Retinal pigment epithelial cell (primary cell): ENCODE data around the gene JTB.

Experiments
- DNase-seq: peaks from one replicate; pipeline ENCODE4 v3.0.0-alpha.2; 2010; ENCODE audit warnings: low read depth
- H3K4me3 ChIP-seq: 2 replicates; pipeline ENCODE4 v1.5.1; 2011; ENCODE audit warnings: mild to moderate bottlenecking, low read length, control low read depth, moderate library complexity
- TF ChIP-seq, protein P1 (sequence below): conservative IDR thresholded peaks from 2 replicates; pipeline ENCODE4 v1.5.1; 2011; ENCODE audit warnings: low read depth, low read length, control low read depth, inconsistent platforms

Gene JTB

DNA sequence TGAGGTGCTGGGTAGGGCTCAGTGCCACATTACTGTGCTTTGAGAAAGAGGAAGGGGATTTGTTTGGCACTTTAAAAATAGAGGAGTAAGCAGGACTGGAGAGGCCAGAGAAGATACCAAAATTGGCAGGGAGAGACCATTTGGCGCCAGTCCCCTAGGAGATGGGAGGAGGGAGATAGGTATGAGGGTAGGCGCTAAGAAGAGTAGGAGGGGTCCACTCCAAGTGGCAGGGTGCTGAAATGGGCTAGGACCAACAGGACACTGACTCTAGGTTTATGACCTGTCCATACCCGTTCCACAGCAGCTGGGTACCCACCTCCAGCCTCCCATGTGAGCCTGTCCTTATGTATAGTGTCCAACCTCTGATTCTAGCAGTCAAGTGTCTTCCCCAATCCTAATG is 18.0 kb downstream of the JTB start:
- TF ChIP-seq, protein P1, sequence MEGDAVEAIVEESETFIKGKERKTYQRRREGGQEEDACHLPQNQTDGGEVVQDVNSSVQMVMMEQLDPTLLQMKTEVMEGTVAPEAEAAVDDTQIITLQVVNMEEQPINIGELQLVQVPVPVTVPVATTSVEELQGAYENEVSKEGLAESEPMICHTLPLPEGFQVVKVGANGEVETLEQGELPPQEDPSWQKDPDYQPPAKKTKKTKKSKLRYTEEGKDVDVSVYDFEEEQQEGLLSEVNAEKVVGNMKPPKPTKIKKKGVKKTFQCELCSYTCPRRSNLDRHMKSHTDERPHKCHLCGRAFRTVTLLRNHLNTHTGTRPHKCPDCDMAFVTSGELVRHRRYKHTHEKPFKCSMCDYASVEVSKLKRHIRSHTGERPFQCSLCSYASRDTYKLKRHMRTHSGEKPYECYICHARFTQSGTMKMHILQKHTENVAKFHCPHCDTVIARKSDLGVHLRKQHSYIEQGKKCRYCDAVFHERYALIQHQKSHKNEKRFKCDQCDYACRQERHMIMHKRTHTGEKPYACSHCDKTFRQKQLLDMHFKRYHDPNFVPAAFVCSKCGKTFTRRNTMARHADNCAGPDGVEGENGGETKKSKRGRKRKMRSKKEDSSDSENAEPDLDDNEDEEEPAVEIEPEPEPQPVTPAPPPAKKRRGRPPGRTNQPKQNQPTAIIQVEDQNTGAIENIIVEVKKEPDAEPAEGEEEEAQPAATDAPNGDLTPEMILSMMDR = no peak
- no peak overlapping the region for H3K4me3 ChIP-seq
- no peak for DNase-seq

DNA sequence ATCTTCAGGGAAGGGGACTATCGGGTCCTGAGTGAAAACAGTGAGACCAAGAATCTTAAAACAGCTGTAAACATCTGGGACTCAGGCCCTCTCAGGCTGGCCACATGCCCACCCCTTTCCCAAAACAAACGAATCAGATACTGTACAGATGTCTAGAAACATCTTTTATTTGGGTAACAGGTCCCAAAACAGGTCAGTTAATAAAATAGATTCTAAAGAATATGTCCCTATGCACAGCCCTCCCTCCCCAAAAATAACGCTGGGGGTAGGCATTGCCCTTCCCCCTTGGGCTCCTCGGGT is 18.6 kb downstream of the JTB start:
- TF ChIP-seq, protein P1 = no peak
- peak overlapping the region; percentile 26 for H3K4me3 ChIP-seq
- DNase-seq = no peak

DNA sequence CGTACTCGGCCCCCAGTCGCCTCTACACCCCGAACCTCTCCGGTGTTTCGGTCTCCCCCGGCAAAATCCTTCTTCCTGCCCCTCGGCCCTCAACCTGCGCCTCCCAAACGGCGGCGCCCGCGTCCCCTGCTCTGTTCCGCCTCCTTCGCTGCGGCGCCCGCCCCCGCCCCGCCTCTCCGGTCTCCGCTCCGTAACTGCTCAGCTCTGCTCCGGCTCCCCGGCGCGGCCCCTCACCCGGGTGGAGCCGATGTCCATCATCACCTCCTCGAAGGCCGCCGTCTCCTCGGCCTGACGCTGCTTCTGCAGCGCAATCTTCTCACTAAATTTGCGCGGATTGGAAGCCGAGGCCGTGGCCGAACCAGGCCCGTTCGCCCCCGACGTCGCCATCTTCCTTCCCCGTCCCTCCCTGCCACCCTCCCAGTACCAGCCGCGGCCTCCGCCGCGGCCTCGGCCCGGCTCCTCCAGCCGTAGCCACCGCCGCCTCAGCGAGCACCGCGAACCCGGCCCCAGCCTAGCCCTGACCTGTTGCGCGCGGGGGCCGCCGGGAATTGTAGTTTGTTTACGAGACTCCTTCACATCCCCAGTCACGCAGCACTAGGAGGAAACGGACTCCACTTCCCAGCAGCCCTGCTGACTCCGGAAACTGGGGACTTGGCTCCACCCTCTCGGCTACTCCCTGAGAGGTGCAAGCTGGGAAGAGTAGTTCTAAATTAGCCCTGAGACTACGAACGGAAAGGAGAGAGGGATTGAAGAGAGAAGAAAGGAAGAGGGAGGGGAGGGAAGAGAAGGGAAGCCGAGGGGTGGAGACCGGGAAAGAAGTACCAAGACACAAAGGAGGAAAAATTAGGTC is 19.1 kb downstream of the JTB start, which contains the start of gene CRTC2:
Gene CRTC2, minus strand, starts transcription at position 502 of the 850 bp plus-strand sequence. Its CDS starts 115 bp downstream, at position 387.
- peak; percentile 96 for DNase-seq
- TF ChIP-seq, protein P1 = no peak
- peak within 1 kb of the TSS; percentile 94 for H3K4me3 ChIP-seq

DNA sequence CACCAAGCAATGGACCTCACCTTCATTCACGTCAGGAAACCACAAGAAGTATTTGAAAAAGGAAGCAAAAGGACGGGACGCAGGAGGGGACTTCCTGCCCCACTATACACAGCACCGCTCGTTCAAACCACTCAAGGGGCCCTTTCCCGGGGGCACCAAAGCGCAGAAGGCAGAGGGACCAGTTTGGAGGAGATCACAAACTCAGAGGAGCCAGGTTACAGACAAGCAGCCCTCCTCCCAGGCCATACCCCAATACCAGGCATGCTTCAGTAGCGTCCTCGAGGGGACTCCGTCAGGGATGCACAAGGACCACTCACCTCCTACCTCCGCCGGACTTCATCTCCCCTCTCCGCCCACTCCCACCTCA is 19.7 kb downstream of the JTB start:
- H3K4me3 ChIP-seq = peak overlapping the region; percentile 94
- TF ChIP-seq, protein P1 = no peak
- no peak for DNase-seq

DNA sequence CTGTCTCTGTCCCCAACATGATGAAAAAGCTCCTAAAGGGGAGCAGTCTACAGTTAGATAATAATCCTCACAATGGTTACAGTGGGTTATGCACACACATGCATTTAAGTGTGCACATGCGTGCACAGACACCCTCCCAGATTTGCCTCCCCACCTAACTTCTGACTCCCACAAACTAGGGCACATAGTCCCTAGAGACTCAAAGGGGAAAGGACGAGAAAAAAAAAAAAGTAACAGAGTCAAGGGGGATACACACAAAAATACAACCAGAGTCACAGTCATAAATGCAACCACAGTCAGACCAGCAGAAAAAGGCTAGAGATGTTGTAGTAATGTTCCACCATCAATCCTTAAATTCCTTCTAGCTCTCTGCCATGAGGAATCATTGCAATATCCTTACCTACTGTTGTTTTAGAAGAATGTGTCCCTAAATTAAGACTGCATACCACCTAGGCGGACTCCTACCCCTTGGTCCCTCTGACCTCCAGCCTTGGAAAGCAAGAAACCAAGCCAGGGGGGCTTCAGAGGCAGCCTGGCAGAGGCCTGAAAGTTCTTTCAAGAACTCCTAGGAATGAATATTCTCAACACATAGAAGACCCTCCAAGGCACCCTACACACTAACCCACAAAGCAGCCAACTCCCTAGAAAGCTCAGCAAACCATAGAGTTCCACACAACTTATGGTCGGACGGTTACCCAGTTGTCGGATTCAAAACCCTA is 20.3 kb downstream of the JTB start:
- H3K4me3 ChIP-seq = peak overlapping the region; percentile 94
- TF ChIP-seq, protein P1 = no peak
- no peak for DNase-seq

DNA sequence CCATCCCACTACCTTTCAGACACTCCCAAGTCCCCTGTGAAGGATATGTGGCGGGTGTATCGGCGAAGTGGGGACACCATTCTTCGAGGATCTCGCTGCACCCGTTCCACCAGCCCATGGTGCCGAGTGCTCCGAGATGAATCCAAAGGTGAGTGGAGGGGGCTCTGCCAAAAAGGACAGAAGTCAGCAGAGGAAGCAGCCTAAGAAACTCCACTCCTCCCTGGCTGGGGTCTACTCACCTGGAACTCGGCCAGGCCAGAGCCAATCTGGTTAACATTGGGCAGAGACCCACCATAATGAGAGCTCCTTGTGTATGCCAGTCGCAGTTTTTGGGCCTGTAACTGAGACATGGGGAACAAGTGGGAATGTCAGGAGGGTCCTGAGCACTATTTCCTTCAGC is 22.6 kb downstream of the JTB start:
- no peak overlapping the region for H3K4me3 ChIP-seq
- TF ChIP-seq, protein P1 = no peak
- DNase-seq = no peak
